GM18517 (cell line): Measurements from ENCODE around the gene TMEM52B.
"Not testable (repeated sequence)": the region's sequence is repeated elsewhere in the genome, so short reads cannot be mapped to it uniquely, and the experiment has no call there.

ENCODE experiments used
- ATAC-seq: cut with Tn5 transposase; IDR thresholded peaks from one replicate; pipeline ENCODE4 v1.9.1; 2021; ENCODE audit warnings: mild to moderate bottlenecking, moderate library complexity; ENCODE audit not compliant: unreplicated experiment

TMEM52B gene

GRCh38 chr12:10211101-10211939 is 32.5 kb downstream of the TMEM52B start:
- no peak for ATAC-seq

DNA sequence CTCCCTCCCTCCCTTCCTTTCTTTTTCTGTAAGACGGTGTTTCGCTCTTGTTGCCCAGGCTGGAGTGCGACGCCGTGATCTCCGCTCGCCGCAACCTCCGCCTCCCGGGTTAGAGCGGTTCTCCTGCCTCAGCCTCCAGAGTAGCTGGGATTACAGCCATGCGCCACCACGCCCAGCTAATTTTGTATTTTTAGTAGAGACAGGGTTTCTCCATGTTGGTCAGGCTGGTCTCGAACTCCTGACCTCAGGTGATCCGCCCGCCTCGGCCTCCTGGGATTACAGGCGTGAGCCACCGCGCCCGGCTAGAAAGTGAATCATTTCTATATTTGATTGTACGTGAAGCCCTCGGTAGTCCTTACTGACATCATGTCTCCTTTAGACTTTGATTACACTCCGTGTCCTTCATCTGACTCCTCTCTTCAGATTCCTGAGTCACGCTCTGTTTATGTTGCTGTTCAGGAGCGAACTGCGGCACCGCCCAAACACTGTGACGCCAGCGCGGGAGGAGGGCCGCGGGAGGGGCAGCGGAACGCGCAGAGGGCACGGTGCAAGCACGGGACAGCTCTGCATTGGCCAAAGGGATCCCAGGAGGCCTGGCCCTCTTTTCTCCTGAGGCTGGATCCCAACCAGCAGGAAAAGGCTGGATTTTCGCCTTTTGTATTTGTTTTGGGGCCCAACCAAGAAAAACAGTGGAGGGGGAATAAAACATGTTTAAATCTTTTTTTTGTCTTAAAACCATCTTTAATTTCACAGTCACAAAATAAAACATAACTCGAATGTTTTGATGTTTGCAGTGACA is 33.3 kb downstream of the TMEM52B start:
- peak; percentile 54 for ATAC-seq

- peak; percentile 48 for ATAC-seq
These were observed 33.9 kb downstream of the TMEM52B start, which contains the start of gene GABARAPL1 for GRCh38 chr12:10212739-10213131. Gene GABARAPL1, plus strand, starts transcription at chr12:10212877. Its CDS starts 253 bp downstream, at chr12:10213130.

- peak; percentile 57 for ATAC-seq
These were observed 34.6 kb downstream of the TMEM52B start for GRCh38 chr12:10213168-10214135.

DNA sequence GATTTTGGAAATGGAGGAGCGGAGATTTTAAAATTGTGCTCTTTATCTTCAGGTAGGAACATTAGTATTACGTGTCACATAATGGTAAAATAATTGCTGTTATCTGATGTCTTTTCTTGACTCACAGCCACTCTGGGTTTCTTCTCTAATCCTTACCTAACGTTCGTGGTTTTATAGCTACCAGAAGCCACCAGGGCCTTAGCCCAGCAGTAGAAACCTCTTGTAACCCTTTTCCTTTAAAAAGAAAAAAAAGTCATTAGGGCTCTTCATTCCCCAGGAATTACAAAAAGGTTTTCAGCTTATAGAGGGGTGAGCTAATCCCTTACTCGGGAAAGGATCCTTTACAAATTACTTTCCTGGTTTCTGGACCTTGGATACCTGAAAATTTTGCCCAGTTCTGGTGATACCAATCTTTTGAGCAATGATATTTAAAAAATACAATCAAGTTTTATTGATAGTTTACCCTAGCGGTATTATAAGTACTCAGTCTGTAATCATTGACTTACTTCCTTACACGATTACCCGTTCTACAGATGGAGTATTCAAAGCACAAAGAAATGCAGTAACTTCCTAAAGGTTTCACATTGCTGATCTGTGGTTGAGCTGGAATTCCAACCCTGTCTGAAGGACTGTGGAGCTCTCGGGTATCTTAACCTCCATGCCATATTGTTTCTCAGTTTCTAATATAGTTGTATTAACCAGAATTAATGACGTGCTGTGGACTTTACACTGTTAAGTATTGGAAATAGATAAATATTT is 35.5 kb downstream of the TMEM52B start:
- no peak for ATAC-seq

GRCh38 chr12:10214895-10215267 is 36.0 kb downstream of the TMEM52B start:
- no peak for ATAC-seq

GRCh38 chr12:10215436-10215835 is 36.6 kb downstream of the TMEM52B start:
- no peak for ATAC-seq

- not testable (repeated sequence) for ATAC-seq
These were observed 37.1 kb downstream of the TMEM52B start for GRCh38 chr12:10215946-10216345.

DNA sequence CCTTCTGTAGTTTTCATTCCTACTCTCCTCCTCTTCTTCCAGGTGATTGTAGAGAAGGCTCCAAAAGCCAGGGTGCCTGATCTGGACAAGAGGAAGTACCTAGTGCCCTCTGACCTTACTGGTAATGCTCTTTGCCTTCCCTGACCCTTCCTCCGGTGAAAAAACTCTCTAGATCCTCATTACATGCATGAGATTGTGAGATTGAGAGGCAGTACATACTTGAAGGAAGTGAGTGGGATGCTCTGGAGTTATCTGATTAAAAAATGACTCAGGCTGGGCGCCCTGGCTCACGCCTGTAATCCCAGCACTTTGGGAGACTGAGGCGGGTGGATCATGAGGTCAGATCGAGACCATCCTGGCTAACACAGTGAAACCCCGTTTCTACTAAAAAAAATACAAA is 39.2 kb downstream of the TMEM52B start:
- ATAC-seq = no peak

- no peak for ATAC-seq
These were observed 41.7 kb downstream of the TMEM52B start for GRCh38 chr12:10220398-10221077.

- no peak for ATAC-seq
These were observed 43.0 kb downstream of the TMEM52B start for GRCh38 chr12:10221846-10222245.

GRCh38 chr12:10223208-10223607 is 44.4 kb downstream of the TMEM52B start:
- no peak for ATAC-seq

DNA sequence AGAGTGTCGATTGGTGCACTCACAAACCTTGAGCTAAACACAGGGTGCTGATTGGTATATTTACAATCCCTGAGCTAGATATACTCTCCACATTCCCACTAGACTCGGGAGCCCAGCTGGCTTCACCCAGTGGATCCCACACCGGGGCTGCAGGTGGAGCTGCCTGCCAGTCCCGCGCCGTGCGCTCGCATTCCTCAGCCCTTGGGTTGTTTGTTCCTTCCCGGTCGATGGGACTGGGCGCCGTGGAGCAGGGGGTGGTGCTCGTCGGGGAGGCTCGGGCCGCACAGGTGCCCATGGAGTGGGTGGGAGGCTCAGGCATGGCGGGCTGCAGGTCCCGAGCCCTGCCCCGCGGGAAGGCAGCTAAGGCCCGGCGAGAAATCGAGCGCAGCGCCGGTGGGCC is 46.6 kb downstream of the TMEM52B start:
- not testable (repeated sequence) for ATAC-seq

- no peak for ATAC-seq
These were observed 47.3 kb downstream of the TMEM52B start for GRCh38 chr12:10226086-10226485.

- no peak for ATAC-seq
These were observed 47.9 kb downstream of the TMEM52B start for GRCh38 chr12:10226731-10227130.

DNA sequence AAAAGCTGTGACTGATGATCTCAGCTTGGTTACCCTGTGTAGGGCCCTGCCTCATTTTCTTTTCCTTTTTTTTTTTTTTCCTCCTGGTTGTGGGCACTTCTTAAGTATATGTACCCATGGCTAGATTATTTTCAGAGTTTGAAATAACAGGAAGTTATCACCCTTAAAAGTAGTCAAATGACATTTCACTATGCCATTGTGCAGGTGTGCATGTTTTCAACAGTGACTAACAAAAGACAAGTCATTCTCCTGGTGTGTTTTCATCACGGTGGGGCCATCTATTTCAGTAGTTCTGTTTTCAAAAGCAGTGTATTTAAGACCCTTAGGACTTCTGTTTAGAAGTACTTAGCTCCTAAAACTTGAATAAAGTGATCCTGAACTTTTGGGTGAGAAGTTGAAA is 48.8 kb downstream of the TMEM52B start:
- no peak for ATAC-seq

DNA sequence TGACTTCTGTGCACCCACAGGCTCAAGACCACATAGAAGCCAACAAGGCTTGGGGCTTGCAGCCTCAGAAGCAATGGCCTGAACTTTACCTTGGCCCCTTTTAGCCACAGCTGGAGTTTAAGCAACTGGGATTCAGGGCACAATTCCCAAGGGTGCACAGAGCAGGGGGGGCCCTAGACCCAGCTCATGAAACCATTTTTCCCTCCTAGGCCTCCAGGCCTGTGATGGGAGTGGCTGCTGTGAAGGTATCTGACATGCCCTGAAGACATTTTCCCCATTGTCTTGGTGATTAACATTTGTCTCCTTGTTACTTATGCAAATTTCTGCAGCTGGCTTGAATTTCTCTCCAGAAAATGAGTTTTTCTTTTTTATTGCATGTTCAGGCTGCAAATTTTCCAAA is 55.7 kb downstream of the TMEM52B start:
- no peak for ATAC-seq

DNA sequence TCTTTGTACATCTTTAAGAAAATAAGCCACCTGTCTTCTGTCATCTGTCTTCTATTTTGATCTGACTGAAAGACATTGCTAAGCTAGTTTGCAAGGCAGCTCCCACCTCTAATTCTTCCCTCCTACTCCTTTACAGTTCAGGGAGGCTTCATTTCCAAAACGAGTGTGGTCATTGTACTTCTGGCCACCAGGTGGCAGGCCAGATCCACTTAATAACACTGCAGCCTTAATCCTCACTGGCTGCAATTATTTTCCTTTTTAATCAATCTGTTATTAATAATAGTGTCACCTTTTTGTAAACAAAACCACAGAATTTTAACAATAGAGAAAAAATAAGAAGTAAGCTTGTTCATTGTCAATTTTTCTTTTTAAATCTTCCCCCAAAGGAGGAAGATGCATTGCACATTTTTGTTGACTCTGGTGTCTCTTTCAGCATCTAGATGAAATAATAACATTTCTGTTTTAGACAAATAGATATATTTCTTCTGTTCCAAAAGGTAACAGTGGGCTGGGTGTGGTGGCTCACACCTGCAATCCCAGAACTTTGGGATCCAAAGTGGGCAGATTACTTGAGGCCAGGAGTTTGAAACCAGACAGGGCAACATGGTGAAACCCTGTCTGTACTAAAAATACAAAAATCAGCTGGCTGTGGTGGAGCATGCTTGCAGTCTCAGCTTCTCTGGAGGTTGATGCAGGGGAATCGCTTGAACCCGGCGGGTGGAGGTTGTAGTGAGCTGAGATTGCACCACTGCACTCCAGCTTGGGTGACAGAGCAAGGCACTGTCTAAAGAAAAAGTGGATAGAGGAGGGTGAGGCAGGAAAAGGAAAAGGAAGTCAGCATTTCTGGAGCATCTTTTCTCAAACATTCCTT is 57.2 kb downstream of the TMEM52B start:
- no peak for ATAC-seq

- ATAC-seq = no peak
These were observed 57.9 kb downstream of the TMEM52B start for GRCh38 chr12:10236720-10237119.
